Large intestine (tissue), 12 donors: Measurements from ENCODE around the gene ZNF280B. TPM values are rescaled to one million over a fixed set of nuclear protein-coding genes. Genes with fewer than 3 reads are reported as not detected.

Experiments
- DNase-seq, 2 donors: peaks; one replicate each; pipeline versions ENCODE4 v3.0.0 to v3.0.0-alpha.2; 2013
- H3K27ac ChIP-seq: one replicate; pipeline ENCODE4 v1.5.1; 2013; ENCODE audit warnings: low read length
- H3K27me3 ChIP-seq: 2 replicates; pipeline ENCODE4 v1.6.1; 2013; ENCODE audit warnings: low read length; ENCODE audit not compliant: control insufficient read depth, insufficient read depth
- H3K36me3 ChIP-seq: 2 replicates; pipeline ENCODE4 v1.6.1; 2013; ENCODE audit warnings: low read length; ENCODE audit not compliant: control insufficient read depth, insufficient read depth
- H3K4me1 ChIP-seq: one replicate; pipeline ENCODE4 v1.6.1; 2013; ENCODE audit warnings: low read length; ENCODE audit not compliant: control insufficient read depth, insufficient read depth
- H3K4me3 ChIP-seq: one replicate; pipeline ENCODE4 v1.5.1; 2013; ENCODE audit warnings: low read length
- H3K9me3 ChIP-seq: one replicate; pipeline ENCODE4 v1.6.1; 2013; ENCODE audit warnings: mild to moderate bottlenecking, low read depth, low read length, moderate library complexity; ENCODE audit not compliant: control insufficient read depth
- WGBS: methylation state at CpG from one replicate; pipeline ENCODE4 v1.1.5; 2013; ENCODE audit warnings: low lambda C conversion rate; ENCODE audit not compliant: insufficient coverage; 5-methylcytosine and 5-hydroxymethylcytosine counted together
- long read RNA-seq, 11 donors: transcript quantifications; one replicate each; lab custom pipeline, GENCODE V29; 2026
- polyA plus RNA-seq: library from polyadenylated mRNA; unstranded; fragments of 120-200 nt; gene quantifications from one replicate; pipeline ENCODE4 v1.2.1, GENCODE V29; 2013

The ZNF280B gene
- 2.3 TPM for polyA plus RNA-seq
- long read RNA-seq, donor 1, full-length matches to known transcripts, result 1 of 1 reads
- long read RNA-seq, donor 1, partial matches to known transcripts, result 0 of 1 reads
- long read RNA-seq, donor 1, other reads (novel, unspliced or antisense), result 0 of 1 reads
- long read RNA-seq, donor 2, full-length matches to known transcripts, result 1 of 1 reads
- long read RNA-seq, donor 2, partial matches to known transcripts, result 0 of 1 reads
- long read RNA-seq, donor 2, other reads (novel, unspliced or antisense), result 0 of 1 reads
- long read RNA-seq, donor 3, full-length matches to known transcripts, result 1 of 1 reads
- long read RNA-seq, donor 3, partial matches to known transcripts, result 0 of 1 reads
- long read RNA-seq, donor 3, other reads (novel, unspliced or antisense), result 0 of 1 reads
- long read RNA-seq, donor 4, result 0 reads
- long read RNA-seq, donor 5, result 0 reads
- long read RNA-seq, donor 6, result 0 reads
- long read RNA-seq, donor 7, full-length matches to known transcripts, result 2 of 2 reads
- long read RNA-seq, donor 7, partial matches to known transcripts, result 0 of 2 reads
- long read RNA-seq, donor 7, other reads (novel, unspliced or antisense), result 0 of 2 reads
- long read RNA-seq, donor 8, full-length matches to known transcripts, result 2 of 2 reads
- long read RNA-seq, donor 8, partial matches to known transcripts, result 0 of 2 reads
- long read RNA-seq, donor 8, other reads (novel, unspliced or antisense), result 0 of 2 reads
- long read RNA-seq, donor 9, full-length matches to known transcripts, result 1 of 1 reads
- long read RNA-seq, donor 9, partial matches to known transcripts, result 0 of 1 reads
- long read RNA-seq, donor 9, other reads (novel, unspliced or antisense), result 0 of 1 reads
- long read RNA-seq, donor 10, full-length matches to known transcripts, result 1 of 1 reads
- long read RNA-seq, donor 10, partial matches to known transcripts, result 0 of 1 reads
- long read RNA-seq, donor 10, other reads (novel, unspliced or antisense), result 0 of 1 reads
- long read RNA-seq, donor 11, full-length matches to known transcripts, result 2 of 2 reads
- long read RNA-seq, donor 11, partial matches to known transcripts, result 0 of 2 reads
- long read RNA-seq, donor 11, other reads (novel, unspliced or antisense), result 0 of 2 reads

GRCh38 chr22:22508274-22509176, at the start of gene ZNF280B:
Gene ZNF280B (minus strand): TSS chr22:22508742. CDS start chr22:22489398, 19,344 bp downstream.
- H3K36me3 ChIP-seq, result peaks cover 2% of the 10 kb centered on the region
- peak within 1 kb of the TSS; percentile 86 for H3K4me3 ChIP-seq
- peak; percentile 83 to 86 for DNase-seq
- no peaks in the 10 kb centered on the region for H3K27me3 ChIP-seq
- peaks cover 4% of the 10 kb centered on the region for H3K9me3 ChIP-seq
- WGBS, result no CpG with 5 or more reads among the region's 72 CpGs
- H3K27ac ChIP-seq, result no peak within 1 kb of the TSS
- H3K4me1 ChIP-seq, result no peaks in the 10 kb centered on the region

- Histone ChIP-seq H3K36me3 (no peaks in the 10 kb centered on the region), H3K27me3 (no peaks in the 10 kb centered on the region), H3K9me3 (no peaks in the 10 kb centered on the region), H3K4me1 (no peaks in the 10 kb centered on the region), H3K4me3 (no peak overlapping the region), H3K27ac (no peak overlapping the region)
- DNase-seq, result no peak
- WGBS, result no CpG with 5 or more reads among the region's 38 CpGs
These were observed 48.7 kb upstream of the ZNF280B start for GRCh38 chr22:22556995-22557925.

- Histone ChIP-seq H3K4me3 (no peak overlapping the region), H3K9me3 (no peaks in the 10 kb centered on the region), H3K4me1 (no peaks in the 10 kb centered on the region), H3K27ac (no peak overlapping the region), H3K27me3 (no peaks in the 10 kb centered on the region), H3K36me3 (no peaks in the 10 kb centered on the region)
- DNase-seq, result no peak
- 100% methylated on average over 2 of the region's 14 CpGs for WGBS
These were observed 48.0 kb upstream of the ZNF280B start for GRCh38 chr22:22556578-22556977.

- Histone ChIP-seq H3K9me3 (no peaks in the 10 kb centered on the region), H3K27me3 (no peaks in the 10 kb centered on the region), H3K27ac (no peak overlapping the region), H3K36me3 (no peaks in the 10 kb centered on the region), H3K4me1 (no peaks in the 10 kb centered on the region), H3K4me3 (no peak overlapping the region)
- DNase-seq, result no peak
- no CpG with 5 or more reads among the region's 9 CpGs for WGBS
These were observed 47.1 kb upstream of the ZNF280B start for GRCh38 chr22:22555596-22555995.

- H3K27ac ChIP-seq, result no peak overlapping the region
- no peaks in the 10 kb centered on the region for H3K36me3 ChIP-seq
- no peaks in the 10 kb centered on the region for H3K27me3 ChIP-seq
- H3K9me3 ChIP-seq, result no peaks in the 10 kb centered on the region
- WGBS, result no CpG with 5 or more reads among the region's 4 CpGs
- DNase-seq, result no peak
- H3K4me1 ChIP-seq, result no peaks in the 10 kb centered on the region
- H3K4me3 ChIP-seq, result no peak overlapping the region
These were observed 46.2 kb upstream of the ZNF280B start for GRCh38 chr22:22554587-22555284.

- no peak overlapping the region for H3K4me3 ChIP-seq
- no peaks in the 10 kb centered on the region for H3K9me3 ChIP-seq
- WGBS, result 40% methylated on average over 1 of the region's 8 CpGs
- no peaks in the 10 kb centered on the region for H3K4me1 ChIP-seq
- no peaks in the 10 kb centered on the region for H3K36me3 ChIP-seq
- H3K27ac ChIP-seq, result no peak overlapping the region
- peaks cover under 1% of the 10 kb centered on the region for H3K27me3 ChIP-seq
- DNase-seq, result no peak
These were observed 45.4 kb upstream of the ZNF280B start for GRCh38 chr22:22553735-22554586.

- Histone ChIP-seq H3K9me3 (no peaks in the 10 kb centered on the region), H3K36me3 (no peaks in the 10 kb centered on the region), H3K4me1 (no peaks in the 10 kb centered on the region), H3K4me3 (no peak overlapping the region), H3K27ac (no peak overlapping the region), H3K27me3 (peaks cover 8% of the 10 kb centered on the region)
- WGBS, result 80% methylated on average over 1 of the region's 1 CpG
- DNase-seq, result no peak
These were observed 44.6 kb upstream of the ZNF280B start for GRCh38 chr22:22553141-22553540.

GRCh38 chr22:22552630-22553029, 44.1 kb upstream of the ZNF280B start:
- H3K27ac ChIP-seq, result no peak overlapping the region
- H3K4me1 ChIP-seq, result no peaks in the 10 kb centered on the region
- no peak overlapping the region for H3K4me3 ChIP-seq
- DNase-seq, result no peak
- H3K27me3 ChIP-seq, result peaks cover 8% of the 10 kb centered on the region
- H3K36me3 ChIP-seq, result no peaks in the 10 kb centered on the region
- no CpG with 5 or more reads among the region's 4 CpGs for WGBS
- H3K9me3 ChIP-seq, result no peaks in the 10 kb centered on the region
